GM21717 (cell line): ENCODE results near the gene RASA3.
"Not testable (repeated sequence)": the region's sequence is repeated elsewhere in the genome, so short reads cannot be mapped to it uniquely, and the experiment has no call there.

Experiments
- ATAC-seq: cut with Tn5 transposase; IDR thresholded peaks from one replicate; pipeline ENCODE4 v1.9.1; 2021; ENCODE audit warnings: mild to moderate bottlenecking, moderate library complexity; ENCODE audit not compliant: unreplicated experiment

Gene RASA3

GRCh38 chr13:114115796-114116195 is 16.6 kb downstream of the RASA3 start:
- ATAC-seq: no peak

- no peak for ATAC-seq
Measured at GRCh38 chr13:114115191-114115671, 17.2 kb downstream of the RASA3 start.

- ATAC-seq: not testable (repeated sequence)
Measured at GRCh38 chr13:114114666-114115065, 17.8 kb downstream of the RASA3 start.

DNA sequence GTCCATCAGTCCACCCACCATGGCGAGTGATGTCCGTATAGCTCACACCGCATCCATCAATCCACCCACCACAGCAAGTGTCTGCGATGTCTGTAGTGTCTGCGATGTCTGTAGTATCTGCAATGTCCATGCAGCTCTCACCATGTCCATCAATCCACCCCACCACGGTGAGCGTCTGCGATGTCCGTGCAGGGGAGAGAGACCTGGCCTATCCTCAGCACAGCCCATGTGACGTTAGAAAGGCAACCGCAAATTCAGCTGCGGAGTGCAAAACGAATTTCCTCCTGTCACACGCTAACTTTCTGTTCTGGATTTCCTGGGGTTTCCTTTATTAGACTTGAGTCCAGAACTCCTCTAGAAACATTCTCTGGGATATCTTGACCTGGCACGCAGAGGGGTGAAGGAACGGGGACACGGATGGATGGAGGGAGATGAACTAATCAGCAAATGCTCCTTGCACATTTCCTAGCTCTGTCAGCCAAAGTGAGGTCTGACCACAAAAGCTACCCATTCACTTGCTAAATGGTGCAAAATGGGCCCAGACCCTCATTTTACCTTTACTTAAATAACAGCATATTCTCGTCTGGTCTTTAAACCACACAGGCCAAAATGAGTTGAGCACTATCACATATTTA is 18.3 kb downstream of the RASA3 start:
- ATAC-seq: no peak

DNA sequence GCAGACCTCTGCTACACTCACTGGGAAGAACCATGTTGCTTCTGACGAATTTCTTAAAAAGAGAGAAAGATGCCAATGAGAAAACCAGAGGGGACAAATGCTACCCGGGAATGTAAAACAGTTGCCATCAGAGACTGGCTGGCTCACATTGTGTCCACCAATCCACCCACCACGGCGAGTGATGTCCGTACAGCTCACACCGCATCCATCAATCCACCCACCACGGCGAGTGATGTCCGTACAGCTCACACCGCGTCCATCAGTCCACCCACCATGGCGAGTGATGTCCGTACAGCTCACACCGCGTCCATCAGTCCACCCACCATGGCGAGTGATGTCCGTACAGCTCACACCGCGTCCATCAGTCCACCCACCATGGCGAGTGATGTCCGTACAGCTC is 19.0 kb downstream of the RASA3 start:
- not testable (repeated sequence) for ATAC-seq

- no peak for ATAC-seq
Measured at GRCh38 chr13:114112826-114113322, 19.5 kb downstream of the RASA3 start.

- ATAC-seq: no peak
Measured at GRCh38 chr13:114112231-114112825, 20.1 kb downstream of the RASA3 start.

- ATAC-seq: no peak
Measured at GRCh38 chr13:114111577-114111976, 20.8 kb downstream of the RASA3 start.

DNA sequence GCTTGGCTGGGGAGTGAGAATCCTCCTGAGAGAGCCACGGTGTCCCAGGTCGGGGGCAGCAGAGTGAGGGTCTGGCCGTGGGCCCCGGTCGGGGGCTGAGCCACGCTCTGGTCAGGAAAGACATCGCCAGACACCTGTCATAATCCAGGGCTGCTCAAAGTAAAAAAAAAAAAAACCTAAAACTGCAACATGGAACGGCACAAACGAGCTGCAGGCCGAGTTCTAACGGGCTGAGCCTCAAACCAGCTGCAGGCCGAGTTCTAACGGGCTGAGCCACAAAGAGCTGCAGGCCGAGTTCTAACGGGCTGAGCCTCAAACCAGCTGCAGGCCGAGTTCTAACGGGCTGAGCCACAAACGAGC is 21.6 kb downstream of the RASA3 start:
- ATAC-seq: not testable (repeated sequence)

- ATAC-seq: no peak
Measured at GRCh38 chr13:114110091-114110829, 22.2 kb downstream of the RASA3 start.

- no peak for ATAC-seq
Measured at GRCh38 chr13:114109641-114110041, 22.8 kb downstream of the RASA3 start.

- ATAC-seq: no peak
Measured at GRCh38 chr13:114108894-114109293, 23.5 kb downstream of the RASA3 start.

DNA sequence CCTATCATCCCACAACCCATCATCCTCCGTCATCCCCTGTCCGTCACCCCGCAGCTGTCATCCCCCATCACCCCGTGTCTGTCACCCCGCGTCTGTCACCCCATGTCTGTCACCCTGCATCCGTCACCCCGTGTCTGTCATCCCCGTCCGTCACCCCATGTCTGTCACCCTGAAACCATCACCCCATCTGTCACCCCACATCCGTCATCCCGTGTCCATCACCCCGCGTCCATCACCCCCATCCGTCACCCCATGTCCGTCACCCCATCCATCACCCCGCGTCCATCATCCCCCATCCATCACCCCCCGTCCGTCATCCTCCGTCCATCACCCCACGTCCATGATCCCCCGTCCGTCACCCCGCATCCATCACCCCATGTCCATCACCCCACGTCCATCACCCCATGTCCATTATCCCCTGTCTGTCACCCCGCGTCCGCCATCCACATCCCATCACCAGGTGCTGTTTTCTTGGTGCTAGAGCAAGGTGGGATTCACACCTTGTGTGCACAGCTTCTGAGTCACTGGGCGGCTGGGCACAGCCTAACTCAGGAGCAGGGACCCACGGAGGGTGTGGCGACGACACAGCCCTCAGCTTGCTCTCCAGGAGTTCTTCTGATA is 24.2 kb downstream of the RASA3 start:
- no peak for ATAC-seq

- ATAC-seq: no peak
Measured at GRCh38 chr13:114107686-114108081, 24.7 kb downstream of the RASA3 start.

DNA sequence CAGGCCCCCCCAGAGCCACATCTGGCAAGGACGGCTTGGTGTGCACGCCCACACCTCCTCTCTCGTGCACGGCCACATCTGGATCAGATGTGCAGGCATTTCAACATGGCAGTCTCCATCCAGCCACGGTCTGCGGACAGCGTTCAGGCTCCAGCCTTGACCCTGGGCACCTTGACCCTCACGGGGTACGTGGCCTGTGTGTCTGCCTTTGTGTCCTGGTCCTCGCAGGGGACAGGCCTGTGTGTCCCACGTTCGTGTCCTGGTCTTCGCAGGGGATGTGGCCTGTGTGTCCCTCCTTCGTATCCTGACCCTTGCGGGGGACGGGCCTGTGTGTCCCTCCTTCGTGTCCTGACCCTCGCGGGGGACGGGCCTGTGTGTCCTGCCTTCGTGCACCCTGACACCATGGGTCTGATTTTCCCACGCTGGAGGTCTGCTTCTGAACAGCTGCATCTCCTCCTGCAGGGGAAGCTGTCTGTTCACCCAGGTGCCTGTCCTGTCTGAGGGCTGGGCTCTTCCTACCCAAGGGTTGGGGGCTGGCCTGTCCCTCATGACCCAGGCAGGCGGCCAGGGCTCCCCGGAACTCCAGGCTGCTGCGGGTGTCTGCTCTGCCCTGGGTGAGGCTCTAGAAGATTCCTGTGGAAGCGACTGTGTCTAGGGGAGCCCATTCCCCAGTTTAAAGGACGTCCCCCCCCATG is 25.3 kb downstream of the RASA3 start:
- no peak for ATAC-seq

DNA sequence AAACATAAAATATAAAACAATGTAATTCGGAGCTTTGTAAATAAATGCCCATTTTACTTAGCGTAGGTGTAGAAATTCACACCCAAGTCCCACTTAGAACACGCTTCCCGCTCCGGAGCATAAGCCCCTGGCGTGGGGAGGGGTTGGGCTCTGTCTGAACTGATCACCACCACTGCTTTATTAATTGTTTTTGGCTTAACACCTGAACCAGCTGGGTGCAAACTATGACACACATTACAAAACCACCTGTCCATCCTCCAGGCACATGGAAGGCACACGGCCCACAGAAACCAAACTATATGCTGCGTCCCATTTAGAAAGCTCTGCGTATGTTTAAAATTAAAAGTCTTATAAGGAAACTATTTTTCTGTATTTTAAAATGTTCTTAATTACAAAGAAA is 25.9 kb downstream of the RASA3 start:
- ATAC-seq: no peak

GRCh38 chr13:114105521-114106225 is 26.8 kb downstream of the RASA3 start:
- no peak for ATAC-seq

- ATAC-seq: no peak
Measured at GRCh38 chr13:114104655-114105520, 27.5 kb downstream of the RASA3 start.
